HG03135 (cell line): ENCODE data around the gene CLRN1.

Experiments used
- ATAC-seq: cut with Tn5 transposase; IDR thresholded peaks from one replicate; pipeline ENCODE4 v1.9.1; 2021; ENCODE audit warnings: mild to moderate bottlenecking, moderate library complexity; ENCODE audit not compliant: unreplicated experiment

The CLRN1 gene

DNA sequence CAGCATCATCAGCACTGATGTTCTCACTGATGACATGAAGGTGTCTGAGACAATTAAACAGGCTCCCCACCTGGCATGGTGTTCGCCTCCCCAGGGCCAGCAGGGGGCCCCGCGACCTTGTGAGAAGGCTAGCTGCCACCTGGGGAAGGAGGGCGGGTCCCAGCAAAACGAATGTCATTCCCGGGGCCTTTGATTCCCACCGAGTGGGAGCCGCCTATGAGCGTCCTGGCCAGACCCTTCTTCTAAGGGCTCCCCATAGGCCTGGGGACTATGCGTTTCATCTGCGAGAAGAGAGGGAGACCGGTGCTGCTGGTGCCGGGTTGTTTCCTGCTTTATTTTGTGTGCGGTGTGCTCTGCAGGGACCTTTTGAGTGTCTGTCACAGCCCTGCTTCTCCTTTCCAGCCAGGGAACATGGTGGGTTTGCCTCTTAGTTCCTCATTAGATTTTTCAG, 46.8 kb downstream of the CLRN1 start:
- ATAC-seq = peak; percentile 81

DNA sequence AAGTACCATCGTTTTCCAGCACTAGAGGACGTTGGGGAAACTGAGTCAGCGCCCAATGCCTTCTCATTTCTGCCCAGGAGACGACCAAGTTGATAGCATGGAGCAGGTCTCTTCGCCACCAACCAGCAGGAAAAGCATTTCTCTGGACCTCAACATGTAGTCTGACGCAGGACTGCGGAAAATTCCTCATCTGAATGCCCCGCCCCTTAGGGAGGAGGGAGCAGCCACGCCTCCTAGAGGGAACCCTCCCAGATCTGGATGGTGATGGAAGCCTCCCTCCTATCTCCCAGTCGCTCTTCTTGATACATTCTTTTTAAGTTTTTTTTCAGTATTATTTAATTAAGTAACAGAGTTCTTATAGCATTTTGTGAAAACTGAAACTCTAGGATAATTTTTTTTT, 49.9 kb downstream of the CLRN1 start:
- no peak for ATAC-seq

DNA sequence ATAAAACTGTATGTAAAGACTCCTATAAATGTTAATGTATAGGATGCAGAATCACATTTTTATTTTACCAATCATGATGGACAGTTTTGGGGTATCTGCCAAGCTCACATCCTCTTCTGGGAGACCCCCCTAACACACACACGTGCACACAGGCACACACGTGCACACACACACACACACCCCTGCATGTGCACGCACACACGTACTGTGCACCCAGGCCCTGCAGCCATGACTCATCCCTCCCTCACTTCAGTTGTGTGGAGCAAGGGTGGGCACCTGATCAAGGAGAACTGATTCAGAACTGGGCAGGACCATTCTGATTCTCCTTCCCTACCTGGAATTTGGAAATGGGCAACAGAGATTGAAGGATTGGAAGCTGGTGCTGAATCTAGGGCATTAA, 51.3 kb downstream of the CLRN1 start:
- no peak for ATAC-seq

DNA sequence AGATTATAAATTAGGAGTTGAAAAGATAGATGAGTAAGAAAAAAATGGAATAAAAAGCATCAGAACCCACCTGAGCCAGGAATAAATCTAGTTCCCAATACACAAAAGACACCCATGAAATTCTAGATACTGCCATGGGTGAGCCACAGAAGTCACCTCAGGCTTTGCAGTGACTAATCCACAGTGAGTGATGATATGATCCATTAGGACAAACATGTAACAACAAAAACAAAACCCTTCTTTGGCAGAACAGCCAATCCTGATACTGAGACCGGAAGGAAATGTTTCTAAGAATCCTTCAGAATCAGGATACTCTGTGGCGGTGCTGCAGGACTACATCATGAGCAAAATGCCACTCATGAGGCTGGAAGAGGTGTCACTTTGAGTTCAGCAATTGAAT, 52.3 kb downstream of the CLRN1 start:
- no peak for ATAC-seq

DNA sequence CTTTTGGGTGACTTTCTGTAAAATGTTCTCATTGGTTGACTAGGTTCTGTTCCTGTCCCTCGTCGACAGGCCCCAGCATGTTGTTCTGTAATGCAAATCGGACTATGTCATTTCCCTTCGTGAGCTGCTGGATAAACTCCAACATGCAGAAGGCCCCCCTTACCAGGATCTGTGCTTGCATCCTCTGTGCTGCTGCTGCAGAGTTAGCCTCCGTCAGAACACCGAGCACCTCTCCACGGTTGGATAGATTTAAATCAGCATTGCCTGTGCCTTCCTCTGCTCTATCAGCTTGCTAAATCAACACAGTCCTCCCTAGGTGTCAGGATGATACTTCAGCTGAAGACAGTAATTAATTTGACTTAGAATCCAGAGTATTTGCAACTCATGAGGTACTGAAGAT, 54.6 kb downstream of the CLRN1 start:
- no peak for ATAC-seq

DNA sequence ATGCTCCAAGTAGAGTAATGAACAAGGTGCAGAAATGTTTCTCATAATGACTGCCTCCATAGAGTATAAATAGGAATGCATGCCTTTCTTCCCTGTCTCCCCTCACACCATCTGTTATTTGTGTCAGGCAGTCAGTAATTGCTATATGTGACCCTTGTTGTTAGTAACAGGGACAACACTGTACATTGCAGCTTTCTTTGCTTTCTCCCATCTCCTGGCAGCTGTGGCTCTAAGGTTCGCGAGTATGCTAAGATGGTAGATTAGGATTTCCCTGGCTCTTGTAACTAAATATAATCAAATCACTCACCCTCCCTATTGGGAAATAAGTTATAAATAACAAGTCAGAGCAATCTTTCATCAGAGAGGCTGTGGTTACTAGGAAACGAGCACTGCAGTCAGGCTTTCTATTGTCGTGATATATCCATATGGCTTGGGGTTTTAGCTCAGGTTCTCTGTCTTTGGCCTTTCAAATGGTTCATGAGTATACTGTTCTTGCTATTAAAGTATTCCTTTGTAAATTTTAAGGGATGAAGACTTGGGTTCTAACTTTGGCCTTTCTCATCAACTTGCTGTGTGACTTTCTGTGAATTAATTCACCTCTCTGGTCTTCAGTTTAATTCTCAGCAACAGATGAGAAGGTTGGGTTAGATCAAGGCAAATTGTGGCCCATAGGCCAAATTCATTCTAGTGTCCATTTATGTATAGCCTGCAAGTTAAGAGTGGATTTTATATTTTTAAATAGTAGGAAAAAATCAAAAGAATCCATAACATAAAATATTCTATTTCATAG, 59.2 kb downstream of the CLRN1 start:
- no peak for ATAC-seq

DNA sequence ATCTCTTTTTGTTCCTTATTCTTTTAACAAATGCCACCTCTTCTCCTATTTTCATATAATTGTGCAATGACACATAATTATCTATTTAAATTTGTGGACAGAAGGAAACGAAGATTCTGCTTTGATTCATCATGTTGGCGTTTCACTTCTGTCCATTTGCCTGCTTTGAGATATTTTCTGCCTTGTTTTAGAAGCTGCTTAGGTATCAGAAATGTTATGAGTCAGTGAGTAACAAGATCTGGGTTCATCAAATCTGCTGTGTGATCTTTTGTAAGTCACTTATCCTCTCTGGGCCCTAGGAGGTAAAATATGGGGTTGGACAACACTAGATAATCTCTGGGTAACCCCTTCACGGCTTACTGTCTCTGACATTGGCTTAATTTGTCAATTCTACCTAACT, 60.0 kb downstream of the CLRN1 start:
- ATAC-seq = no peak

DNA sequence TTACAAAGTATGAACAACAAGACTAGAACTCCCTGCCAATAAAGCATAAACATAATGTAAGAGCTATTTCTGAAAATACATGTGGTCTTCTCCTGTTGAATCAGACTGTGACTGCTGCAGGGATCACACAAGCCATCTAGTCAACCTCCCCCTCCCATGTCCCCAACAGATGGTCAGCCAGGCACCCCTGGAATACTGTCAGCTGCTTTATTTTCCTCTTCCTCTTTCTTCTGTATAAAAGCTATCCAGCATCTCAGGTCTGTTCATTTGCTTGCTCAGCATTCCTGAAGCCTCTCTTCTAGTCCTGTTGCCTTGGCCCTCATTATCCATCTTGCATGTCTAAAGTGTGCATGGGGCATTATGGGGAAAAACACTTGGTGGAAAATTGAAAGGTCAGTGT, 60.8 kb downstream of the CLRN1 start:
- ATAC-seq = no peak

DNA sequence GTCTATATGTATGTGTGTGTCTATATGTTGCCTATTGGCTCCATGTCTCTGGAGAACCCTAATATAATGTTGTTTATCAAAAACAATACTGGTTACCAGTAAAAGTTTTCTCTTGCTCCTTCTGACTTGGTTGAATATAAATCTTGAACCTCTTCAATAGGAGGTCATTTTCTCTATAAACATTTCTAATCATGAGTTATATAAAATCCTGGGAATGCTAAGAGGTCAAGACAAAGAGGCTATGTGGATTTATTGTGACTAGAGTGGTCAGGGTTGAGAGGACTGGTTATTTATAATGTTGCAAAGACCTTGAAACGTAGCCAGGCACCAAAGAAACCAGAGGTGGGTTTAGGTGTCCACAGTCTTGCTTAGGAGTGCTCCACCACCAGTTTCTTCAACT, 66.1 kb downstream of the CLRN1 start:
- no peak for ATAC-seq

DNA sequence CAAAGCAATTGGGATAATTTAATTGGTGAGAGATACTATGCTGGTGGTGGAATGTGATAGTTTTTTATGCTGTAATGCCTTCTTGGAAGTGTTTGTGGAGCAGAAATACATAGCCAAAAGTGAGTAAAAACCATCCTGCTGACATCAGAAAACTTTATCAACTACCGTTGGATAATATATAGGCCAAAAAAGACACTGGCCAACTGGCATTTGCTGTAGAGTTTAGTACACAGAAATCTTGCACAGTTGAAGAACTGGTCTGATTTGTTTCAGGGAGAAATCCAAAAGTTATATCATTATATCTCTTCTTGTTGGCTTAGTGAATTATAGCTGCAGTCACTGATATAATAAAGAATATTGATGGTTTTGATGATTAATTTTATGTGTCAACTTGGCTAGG, 66.8 kb downstream of the CLRN1 start:
- ATAC-seq = no peak

DNA sequence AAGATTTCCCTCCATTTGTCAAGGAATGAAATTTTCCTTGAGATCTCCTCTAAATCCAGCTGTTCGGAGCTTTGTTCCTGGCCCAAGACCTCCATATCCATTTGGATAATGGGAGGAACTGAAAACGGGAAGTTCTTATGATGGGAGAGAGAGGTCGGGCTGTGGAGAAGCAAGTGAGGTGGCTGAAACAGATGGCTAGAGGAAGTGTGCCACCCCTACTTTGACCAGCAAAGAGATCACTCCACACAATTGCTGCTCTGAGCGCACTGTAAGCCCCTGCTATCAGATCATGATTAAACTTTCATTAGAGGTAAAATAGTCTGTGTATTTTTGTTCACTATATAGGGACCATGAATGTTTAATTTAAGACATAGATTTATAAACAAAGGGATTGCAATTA, 67.2 kb downstream of the CLRN1 start, which contains the start of gene MINDY4B:
Gene MINDY4B, minus strand, starts transcription at position 101 of the 400 bp plus-strand sequence. Its CDS starts 0 bp downstream, at position 101.
- ATAC-seq = no peak

DNA sequence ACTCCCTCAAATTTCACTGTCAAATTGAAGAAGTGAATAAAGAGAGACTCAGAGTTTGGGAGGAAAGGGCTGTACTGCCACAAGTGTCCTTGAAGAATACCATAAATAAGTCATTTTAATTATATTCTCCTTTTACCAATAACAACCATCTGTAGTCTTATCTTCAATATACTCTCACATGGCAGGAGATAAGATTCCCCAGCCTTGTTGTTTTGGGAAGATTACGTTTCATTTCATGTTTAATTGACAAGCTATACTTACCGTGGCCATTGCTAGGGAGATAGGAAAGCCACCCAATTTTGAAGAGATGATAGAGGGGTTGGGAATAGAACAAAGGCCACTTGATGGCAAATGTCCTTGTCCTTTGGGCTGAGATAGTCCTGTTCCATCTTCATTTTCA, 69.5 kb downstream of the CLRN1 start:
- no peak for ATAC-seq

DNA sequence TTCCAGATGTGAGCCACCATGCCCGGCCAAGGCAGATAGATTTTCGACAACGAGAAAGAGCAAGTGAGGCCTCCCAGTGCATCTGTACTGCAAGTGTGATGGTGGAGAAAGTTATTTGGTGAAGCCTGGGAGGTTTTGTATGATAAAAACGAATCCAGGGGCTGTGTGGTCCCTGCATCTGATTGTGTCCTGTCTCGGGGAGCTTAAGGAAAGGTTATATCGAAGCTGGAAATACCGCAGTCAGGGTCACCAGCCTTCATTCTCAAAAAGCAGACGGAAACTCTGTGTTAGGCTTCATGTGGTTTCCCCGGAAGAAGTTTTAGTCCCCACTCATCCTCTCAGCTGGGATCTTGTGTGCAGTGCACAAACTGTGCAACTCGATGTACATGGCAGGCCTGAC, 70.7 kb downstream of the CLRN1 start:
- no peak for ATAC-seq

DNA sequence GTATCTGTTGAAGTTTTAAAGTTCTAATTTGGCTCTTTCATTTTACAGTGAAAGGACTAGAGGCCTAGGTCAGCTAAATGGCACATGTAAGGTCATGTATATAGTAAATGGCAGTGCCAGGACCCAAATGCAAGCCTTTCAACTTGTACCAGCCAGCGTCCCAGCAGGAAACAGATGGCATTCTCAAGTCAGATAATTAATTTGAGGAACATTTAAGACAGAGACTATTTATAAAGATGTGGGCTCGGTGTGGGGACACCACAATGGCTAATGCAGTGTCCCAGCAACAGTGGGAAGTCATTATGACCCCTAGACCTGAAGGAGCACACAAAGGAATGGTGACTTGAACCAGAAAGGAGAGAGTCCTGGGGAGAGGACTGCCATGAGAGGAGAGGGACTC, 73.4 kb downstream of the CLRN1 start:
- no peak for ATAC-seq

DNA sequence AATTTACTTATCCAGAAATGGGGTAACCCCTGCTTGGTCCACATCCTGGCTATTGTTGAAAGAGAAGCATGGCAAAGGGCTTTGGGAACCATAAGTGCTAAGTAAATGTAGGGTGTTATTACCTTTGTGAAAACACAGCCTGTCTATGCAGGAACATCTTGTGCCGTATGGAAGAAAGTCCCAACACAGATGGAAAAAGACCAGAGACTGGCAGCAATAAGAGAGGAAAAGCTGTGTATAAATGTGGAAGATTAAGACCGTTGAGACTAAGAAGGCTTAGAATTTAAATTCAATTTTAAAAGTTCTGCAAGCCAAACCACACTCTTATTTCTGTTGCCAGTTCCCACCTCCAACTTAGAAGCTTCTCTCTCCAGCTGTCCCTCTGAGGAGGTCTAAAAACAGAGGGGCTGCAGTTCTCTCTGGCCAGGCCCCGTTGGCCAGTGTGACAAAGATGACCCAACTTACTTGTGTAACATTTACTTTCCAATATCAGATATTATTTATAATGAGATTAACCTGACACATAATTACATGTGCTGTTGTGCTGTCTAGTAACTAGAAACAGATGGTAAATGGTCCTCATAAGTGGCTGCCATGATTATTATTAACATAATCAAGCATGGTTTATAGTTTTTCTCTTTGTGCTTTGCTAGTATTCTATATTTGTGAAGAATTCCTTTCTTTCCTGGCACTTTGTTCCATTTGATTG, 74.3 kb downstream of the CLRN1 start:
- no peak for ATAC-seq

DNA sequence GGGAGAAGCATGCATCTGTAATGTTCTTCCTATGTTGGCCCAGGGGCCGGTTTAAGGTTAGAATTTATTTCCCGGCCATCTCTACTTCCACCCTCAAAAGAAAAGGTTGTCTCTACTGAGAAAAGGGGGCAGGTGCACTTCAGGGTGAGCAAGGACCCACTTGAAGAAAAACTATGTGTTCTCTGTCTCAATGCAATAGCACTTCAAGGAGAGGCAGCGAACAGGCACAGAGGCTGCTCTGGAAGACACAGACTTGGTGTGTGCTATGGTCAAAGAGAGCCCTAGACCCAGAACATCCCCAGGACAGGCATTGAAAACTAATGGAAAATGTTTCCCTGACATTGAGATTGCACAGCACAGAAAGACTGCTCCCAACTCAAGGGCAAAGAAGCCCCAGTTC, 74.9 kb downstream of the CLRN1 start:
- no peak for ATAC-seq

DNA sequence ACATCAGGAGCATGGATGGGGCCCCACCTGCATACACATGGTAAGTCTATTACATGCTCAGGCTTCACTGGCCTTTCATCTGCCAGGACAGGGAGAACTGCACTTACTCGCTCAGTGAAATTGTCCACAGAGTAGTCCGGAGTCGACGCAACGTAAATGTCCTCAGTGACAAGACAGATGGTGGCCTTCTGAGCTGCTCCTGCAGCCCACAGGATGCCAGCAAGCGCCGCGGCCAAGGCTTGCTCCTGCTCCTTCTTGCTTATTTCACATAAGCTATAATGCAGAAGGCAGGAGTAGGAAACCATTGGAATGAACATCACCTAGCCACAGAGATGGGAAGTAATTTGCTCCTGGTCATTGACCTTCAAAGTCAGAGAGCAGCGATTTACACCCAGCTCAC, 81.7 kb downstream of the CLRN1 start:
- no peak for ATAC-seq

DNA sequence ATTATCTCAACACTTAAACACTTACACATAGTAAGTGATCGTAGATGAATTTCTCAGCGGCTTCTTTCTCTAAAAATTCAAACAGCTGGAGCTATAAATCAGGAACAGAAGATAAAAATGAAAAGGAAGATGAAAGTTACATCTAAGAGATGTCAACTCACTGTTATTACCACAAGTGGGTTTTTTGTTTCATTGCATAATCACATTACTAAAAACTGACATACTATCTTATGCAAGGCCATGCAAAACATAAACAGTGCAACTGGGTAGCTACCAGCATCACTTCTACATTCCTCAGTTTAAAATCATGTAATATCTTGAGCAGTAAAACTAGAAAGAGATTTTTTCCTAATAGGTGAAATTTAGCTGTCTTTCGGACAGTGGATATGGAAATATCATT, 82.2 kb downstream of the CLRN1 start:
- ATAC-seq = no peak

DNA sequence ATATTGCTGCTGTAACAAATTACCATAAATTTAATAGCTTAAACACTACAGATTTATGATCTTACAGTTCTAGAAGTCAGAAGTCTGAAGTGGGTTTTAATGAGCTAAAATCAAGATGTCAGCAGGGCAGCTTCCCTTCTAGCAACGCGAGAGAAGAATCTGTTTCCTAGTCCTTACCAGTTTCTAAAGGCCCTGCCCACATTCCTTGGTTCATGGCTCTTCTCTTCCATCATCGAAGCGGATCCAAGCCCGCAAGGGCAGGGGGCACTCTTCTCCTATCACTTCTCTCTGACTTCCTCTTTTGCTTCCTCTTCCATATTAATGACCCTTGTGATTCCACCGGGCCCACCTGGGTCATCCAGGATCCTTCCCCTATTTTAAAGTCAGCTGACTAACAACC, 83.4 kb downstream of the CLRN1 start:
- no peak for ATAC-seq

DNA sequence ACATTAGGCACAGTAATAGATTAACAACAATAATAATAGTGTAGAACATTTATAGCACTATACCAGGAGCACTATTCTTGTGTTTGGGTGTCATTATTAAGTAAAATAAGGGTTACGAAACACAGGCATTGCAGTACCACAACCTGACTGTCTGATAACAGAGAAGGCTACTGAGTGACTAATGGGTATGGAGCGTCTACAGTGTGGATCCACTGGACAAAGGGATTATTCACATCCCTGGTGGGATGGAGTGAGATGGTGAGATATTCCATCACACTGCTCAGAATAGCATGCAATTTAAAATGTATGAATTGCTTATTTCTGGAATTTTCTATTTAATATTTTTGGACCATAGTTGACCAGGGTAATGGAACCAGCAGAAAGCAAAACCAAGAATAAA, 85.5 kb downstream of the CLRN1 start:
- no peak for ATAC-seq

DNA sequence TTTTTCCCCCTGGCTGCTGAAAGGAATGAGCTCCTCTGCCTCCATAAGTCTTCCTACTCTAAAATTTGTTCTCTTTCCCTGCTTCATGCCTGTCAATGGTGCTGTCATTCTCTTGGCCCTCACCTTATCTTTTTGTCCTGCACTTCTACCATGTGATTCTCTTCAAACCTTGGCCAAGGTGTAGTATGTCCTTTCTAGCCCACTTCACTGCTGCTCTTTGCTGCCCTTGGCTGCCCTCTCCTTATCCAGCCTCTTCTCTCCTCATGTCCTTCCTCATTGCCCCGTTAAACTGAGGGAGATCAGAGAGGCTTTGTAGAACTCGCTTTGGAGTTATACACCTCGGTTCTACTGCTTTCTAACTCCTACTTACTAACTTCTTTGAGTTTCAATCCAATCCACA, 87.0 kb downstream of the CLRN1 start:
- ATAC-seq = no peak

DNA sequence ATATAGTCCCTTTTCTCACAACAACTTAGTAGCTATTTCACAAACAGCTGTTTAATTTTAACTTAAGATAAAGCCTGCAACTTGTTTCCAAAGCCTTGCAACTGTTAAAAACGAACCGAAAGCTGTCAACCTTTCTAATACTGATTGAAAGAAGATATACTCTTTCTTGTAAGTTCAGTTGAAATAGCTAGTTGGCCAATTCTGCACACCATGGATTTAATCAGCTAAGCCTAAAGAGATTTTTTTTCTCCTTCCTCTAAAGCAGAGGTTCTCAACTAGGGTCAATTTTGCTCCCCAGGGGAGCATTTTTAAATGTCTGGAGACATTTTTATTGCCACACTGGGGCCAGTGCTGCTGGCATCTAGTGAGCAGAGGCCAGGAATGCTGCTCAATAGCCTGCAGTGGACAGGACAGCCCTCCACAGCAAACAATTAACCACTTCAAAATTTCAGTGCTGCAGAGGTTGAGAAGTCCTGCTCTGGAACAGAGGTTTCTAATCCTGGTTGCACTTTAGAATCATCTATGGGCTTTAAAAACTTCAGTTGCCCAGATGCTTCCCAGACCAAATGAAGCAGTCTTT, 93.4 kb downstream of the CLRN1 start:
- ATAC-seq = no peak
